K562 (cell line): ENCODE data around the gene B9D2. TPM values are rescaled to one million over a fixed set of nuclear protein-coding genes. Genes with fewer than 3 reads are reported as not detected.
A peak's percentile ranks its signal among the peaks of the same experiment; 100 is the strongest.

Source experiments
- ATAC-seq: fragments of 200-7000 bp; cut with Tn5 transposase; 3 replicates; pipeline ENCODE4 v1.9.1; 2020; ENCODE audit warnings: moderate library complexity
- BruUV-seq: library from RNA; stranded (reverse); fragments of 400-500 nt; replicated peaks from 2 replicates; lab custom pipeline; 2021; lab: Mats Ljungman, UMichigan
- CTCF ChIA-PET: fragments of 300-600 bp; formaldehyde crosslinking; extraction: SDS; loops from one replicate; lab custom pipeline; 2021; ENCODE audit warnings: low intra/inter-chr PET ratio; lab: Yijun Ruan, JAX
- POLR2A ChIA-PET: fragments of 300-600, 350-650 bp; sonication (Branson Sonifier 250); formaldehyde crosslinking; extraction: SDS; loops from one replicate; lab custom pipeline; 2021; ENCODE audit warnings: antibody characterized with exemption, inconsistent platforms; lab: Yijun Ruan, JAX
- DNase-seq, 4 experiments: peaks; one replicate each; pipeline versions ENCODE4 v3.0.0 to v3.0.0-alpha.2; 2011 to 2018; ENCODE audit warnings: low spot score in 3 of 4, mixed read lengths in 3 of 4; ENCODE audit errors: extremely low read depth in 1 of 4
- FAIRE-seq: peaks from 2 replicates; lab custom pipeline; 2011; peaks lifted over from hg19 to GRCh38; lab: Jason Lieb, UNC
- H2AFZ ChIP-seq: 2 replicates; pipeline ENCODE4 v1.6.0; 2011; ENCODE audit warnings: low read depth, low read length, control low read depth, inconsistent platforms
- H3K27ac ChIP-seq: fragments of 200-600 bp; 3 replicates; pipeline ENCODE4 v1.8.0; 2011; ENCODE audit warnings: low read depth, mild to moderate bottlenecking, control low read depth, inconsistent platforms, low read length, moderate library complexity, mixed read lengths; ENCODE audit errors: extremely low read depth
- H3K27me3 ChIP-seq, 2 experiments: fragments of 300-600 bp in 1 of 2; 2 replicates in 1 of 2; 3 replicates in 1 of 2; pipeline versions ENCODE4 v1.6.0 to v1.8.0; 2011; ENCODE audit warnings: inconsistent platforms in 2 of 2, low read length in 2 of 2, mild to moderate bottlenecking in 1 of 2, mixed read lengths in 1 of 2, moderate library complexity in 1 of 2; ENCODE audit not compliant: control insufficient read depth in 2 of 2, insufficient read depth in 2 of 2
- H3K36me3 ChIP-seq: fragments of 300-600 bp; 3 replicates; pipeline ENCODE4 v1.8.0; 2011; ENCODE audit warnings: mild to moderate bottlenecking, low read length, inconsistent platforms; ENCODE audit not compliant: control insufficient read depth, insufficient read depth
- H3K4me1 ChIP-seq, 2 experiments: fragments of 200-600 bp in 1 of 2; replicated peaks in 1 of 2; 2 replicates in 1 of 2; 3 replicates in 1 of 2; pipeline versions ENCODE4 v1.5.1 to v1.8.0; 2011; ENCODE audit warnings: inconsistent platforms in 2 of 2, low read length in 2 of 2, mild to moderate bottlenecking in 1 of 2, mixed read lengths in 1 of 2, moderate library complexity in 1 of 2; ENCODE audit not compliant: control insufficient read depth in 2 of 2, insufficient read depth in 2 of 2
- H3K4me2 ChIP-seq: 2 replicates; pipeline ENCODE4 v1.6.1; 2011; ENCODE audit warnings: low read length, control low read depth, inconsistent platforms, mixed read lengths; ENCODE audit not compliant: insufficient read depth
- H3K4me3 ChIP-seq: fragments of 200-600 bp; sonication (generic), shearing (Covaris generic); 2 replicates; pipeline ENCODE4 v1.5.1; 2016; ENCODE audit warnings: control low read depth, inconsistent platforms
- H3K79me2 ChIP-seq: fragments of 200-600 bp; 3 replicates; pipeline ENCODE4 v1.8.0; 2011; ENCODE audit warnings: low read length, inconsistent platforms; ENCODE audit not compliant: control insufficient read depth, insufficient read depth
- H3K9ac ChIP-seq, 2 experiments: 2 replicates each; pipeline versions ENCODE4 v1.6.0 to v1.6.1; 2011; ENCODE audit warnings: low read depth in 2 of 2, low read length in 2 of 2, control low read depth in 1 of 2, inconsistent platforms in 1 of 2, mild to moderate bottlenecking in 1 of 2, mixed read lengths in 1 of 2; ENCODE audit not compliant: insufficient read depth in 1 of 2
- H3K9me1 ChIP-seq: one replicate; pipeline ENCODE4 v1.6.0; 2011; ENCODE audit warnings: inconsistent platforms, mild to moderate bottlenecking, low read length, moderate library complexity; ENCODE audit not compliant: control insufficient read depth, insufficient read depth
- H3K9me3 ChIP-seq: replicated peaks from 2 replicates; pipeline ENCODE4 v1.5.1; 2011; ENCODE audit warnings: low read depth, low read length, inconsistent platforms; ENCODE audit not compliant: control insufficient read depth, insufficient read depth
- H4K20me1 ChIP-seq: replicated peaks from 2 replicates; pipeline ENCODE4 v1.6.1; 2011; ENCODE audit warnings: low read length, inconsistent platforms, mixed read lengths; ENCODE audit not compliant: control insufficient read depth, insufficient read depth
- CREB3 ChIP-seq: fragments of 450-650 bp; conservative IDR thresholded peaks from 2 replicates; pipeline ENCODE4 v1.6.1; 2016; ENCODE audit warnings: missing genetic modification characterization, low read depth, mild to moderate bottlenecking, missing compliant biosample characterization, moderate library complexity
- E2F5 ChIP-seq: sonication (generic); formaldehyde crosslinking; IDR thresholded peaks from 2 replicates; pipeline ENCODE4 v1.8.0; 2022; ENCODE audit warnings: mild to moderate bottlenecking, missing genetic modification reagents
- GTF2E2 ChIP-seq: fragments of 200-800 bp; sonication (Bioruptor generic); IDR thresholded peaks from 2 replicates; pipeline ENCODE4 v1.6.1; 2016; ENCODE audit warnings: missing genetic modification characterization, missing compliant biosample characterization
- LEF1 ChIP-seq: fragments of 450-650 bp; IDR thresholded peaks from 2 replicates; pipeline ENCODE4 v1.6.1; 2016; ENCODE audit warnings: mild to moderate bottlenecking
- MYNN ChIP-seq, 2 experiments: sonication (generic); formaldehyde crosslinking in 1 of 2; IDR thresholded peaks; 2 replicates each; pipeline versions ENCODE4 v1.5.0 to v1.6.1; 2016 to 2020; ENCODE audit warnings: antibody characterized with exemption in 1 of 2, missing genetic modification reagents in 1 of 2
- POLR2G ChIP-seq: fragments of 200-400 bp; formaldehyde crosslinking; IDR thresholded peaks from 2 replicates; pipeline ENCODE4 v1.6.1; 2017; ENCODE audit warnings: low read depth, mild to moderate bottlenecking, antibody characterized with exemption, low read length, moderate library complexity
- SIN3A ChIP-seq, 2 experiments: fragments of 150-350 bp in 1 of 2; IDR thresholded peaks; 2 replicates each; pipeline ENCODE4 v1.6.1; 2011 to 2016; ENCODE audit warnings: borderline replicate concordance in 2 of 2, low read depth in 2 of 2, low read length in 2 of 2, mild to moderate bottlenecking in 2 of 2, moderate library complexity in 2 of 2; ENCODE audit not compliant: control insufficient read depth in 1 of 2
- USF1 ChIP-seq: sonication (generic); formaldehyde crosslinking; IDR thresholded peaks from 2 replicates; pipeline ENCODE4 v1.9.0; 2022; ENCODE audit warnings: mild to moderate bottlenecking, missing genetic modification reagents
- ZC3H4 ChIP-seq: sonication (generic); formaldehyde crosslinking; IDR thresholded peaks from 2 replicates; pipeline ENCODE4 v1.9.0; 2021; ENCODE audit warnings: missing genetic modification reagents, borderline replicate concordance
- ZFP36 ChIP-seq: fragments of 150-350 bp; IDR thresholded peaks from 2 replicates; pipeline ENCODE4 v1.6.1; 2018; ENCODE audit warnings: low read length, low read depth; ENCODE audit not compliant: partially characterized antibody
- ZNF184 ChIP-seq: sonication (generic); formaldehyde crosslinking; IDR thresholded peaks from 2 replicates; pipeline ENCODE4 v1.5.0; 2020; ENCODE audit warnings: missing genetic modification reagents
- WGBS: fragments of 100-300 bp; shearing (Covaris generic); methylation state at CpG from one replicate; pipeline ENCODE4 v1.1.6; 2016; ENCODE audit warnings: low coverage, mixed read lengths; ENCODE audit not compliant: insufficient coverage; ENCODE audit errors: missing lambda C conversion rate; 5-methylcytosine and 5-hydroxymethylcytosine counted together
- in situ Hi-C: fragments of 300-500 bp; cut with MboI; formaldehyde crosslinking; loops from 4 replicates; pipeline ENCODE4 v1.15.0; 2018; ENCODE audit warnings: inconsistent platforms, mixed read lengths
- intact Hi-C: fragments of 100-400 bp; cut with micrococcal nuclease; formaldehyde crosslinking; loops from 2 replicates; pipeline ENCODE4 v1.14.2; 2022
- polyA plus RNA-seq, 8 experiments: library from polyadenylated mRNA; depleted of rRNA in 4 of 8; stranded (reverse) in 5 of 8; unstranded in 3 of 8; fragments of >200 nt; fragmentation: Nextera tagmentation in 2 of 8; fragmentation: Illumina TruSeq in 1 of 8; extraction: Ambion mirVana in 2 of 8; extraction: Trizol in 1 of 8; gene quantifications; 2 replicates each; pipeline versions ENCODE4 v1.2.1 to v1.2.3, GENCODE V29; 2011 to 2014; ENCODE audit warnings: inconsistent platforms in 1 of 8, missing spikeins in 1 of 8
- total RNA-seq, 7 experiments: library from RNA; depleted of rRNA in 6 of 7; stranded (reverse); fragments of >200 nt in 6 of 7; fragmentation: Illumina TruSeq in 2 of 7; extraction: Trizol in 2 of 7; gene quantifications; 2 replicates each; pipeline versions ENCODE4 v1.2.1 to v1.2.3, GENCODE V29; 2011 to 2021; ENCODE audit warnings: low replicate concordance in 1 of 7

Gene B9D2
- total and polyA plus RNA-seq, 9 of the 15 experiments (the other 6 are each of a cell fraction or from before 2014, with no cell fraction given), result 0.83 to 6.9 (median 2.8) TPM

- no peak overlapping the region for H3K4me2 ChIP-seq
- ChIA-PET CTCF (no interaction called here), POLR2A (interaction anchor here (0.6 to 2.0 kb wide), 4 partner anchors 9 to 76 kb away, joined by 3 to 10 read pairs (median 3); partner anchors contain the start of gene B9D2)
- ATAC-seq (no peak), DNase-seq (no peak)
- WGBS, result 64% methylated on average over 1 of the region's 1 CpG
- H2AFZ ChIP-seq, result no peak overlapping the region
- no peak overlapping the region; a peak in 1 of 4 replicates for H3K9ac ChIP-seq
- H3K27me3 ChIP-seq, result no peaks in the 10 kb centered on the region
- TF ChIP-seq SIN3A (IDR thresholded peaks at IDR 0.05; ENCODE audit: borderline replicate concordance in 2 of 2, control insufficient read depth in 1 of 2, low read depth in 2 of 2, low read length in 2 of 2), result no peak
- no peak for TF ChIP-seq GTF2E2
- peak; percentile 65 for TF ChIP-seq ZFP36
- TF ChIP-seq, all 486 proteins: peak for 1
- no peak overlapping the region for H3K4me3 ChIP-seq
- H3K79me2 ChIP-seq, result peaks cover 44% of the 10 kb centered on the region
- no peaks in the 10 kb centered on the region for H3K9me1 ChIP-seq
- H3K36me3 ChIP-seq, result peaks cover 14% of the 10 kb centered on the region
- intact Hi-C loops, result no loop called here
- FAIRE-seq, result no peak
- H4K20me1 ChIP-seq, result peaks cover 9% of the 10 kb centered on the region
- in situ Hi-C loops, result no loop called here
- no TSS peak for BruUV-seq
- H3K9me3 ChIP-seq, result no peaks in the 10 kb centered on the region
- H3K27ac ChIP-seq, result no peak overlapping the region
- peaks cover 6 to 45% of the 10 kb centered on the region in 2 experiments for H3K4me1 ChIP-seq
Observed at GRCh38 chr19:41355035-41355434, 8.9 kb downstream of the B9D2 start.

GRCh38 chr19:41354343-41354953, 9.5 kb downstream of the B9D2 start:
- Histone ChIP-seq H3K4me3 (peak overlapping the region; percentile 98), H3K4me1 (peaks cover 11 to 49% of the 10 kb centered on the region in 2 experiments), H3K9me1 (no peaks in the 10 kb centered on the region), H3K27ac (peak overlapping the region; percentile 30; the same call in 2 of the 3 replicates), H3K9me3 (no peaks in the 10 kb centered on the region), H3K36me3 (peaks cover 20% of the 10 kb centered on the region), H4K20me1 (peaks cover 13% of the 10 kb centered on the region), H2AFZ (peak overlapping the region; percentile 74), H3K4me2 (peak overlapping the region; percentile 68), H3K9ac (peak overlapping the region; percentile 39 to 88; a peak in 3 of 4 replicates), H3K79me2 (peaks cover 50% of the 10 kb centered on the region), H3K27me3 (no peaks in the 10 kb centered on the region)
- 86% methylated on average over 23 of the region's 23 CpGs for WGBS
- DNase-seq (no peak), ATAC-seq (no peak), FAIRE-seq (no peak)
- CTCF ChIA-PET, result no interaction called here
- no TSS peak for BruUV-seq
- intact Hi-C loops, result loop anchor here (5.0 kb wide), 2 partner anchors 47 to 92 kb away; partner anchors contain the start of gene HNRNPUL1
- POLR2A ChIA-PET, result interaction anchor here (0.6 to 2.0 kb wide), 2 partner anchors 9 to 38 kb away, joined by 3 to 10 read pairs; partner anchors contain the start of gene B9D2
- in situ Hi-C loops, result no loop called here
- TF ChIP-seq ZNF184 (no peak), ZC3H4 (CRISPR knock-in tag) (0 out of 2 replicates have a peak, but pooled peaks have one; percentile 36), MYNN (IDR thresholded peaks at IDR 0.05) (no peak), MYNN (CRISPR knock-in tag; IDR thresholded peaks at IDR 0.05) (no peak), E2F5 (CRISPR knock-in tag) (0 out of 2 replicates have a peak, but pooled peaks have one; percentile 36), POLR2G (0 out of 2 replicates have a peak, but pooled peaks have one; percentile 51), LEF1 (no peak), CREB3 (tag) (no peak), USF1 (CRISPR knock-in tag) (0 out of 2 replicates have a peak, but pooled peaks have one; percentile 5)
